ENCODE data around the gene GPR68.

Gene GPR68

GRCh38 chr14:91280129-91280528 lies 35.6 kb upstream of the GPR68 start:
- H3K4me3 Mint-ChIP-seq = no peak overlapping the region
- H3K27me3 Mint-ChIP-seq (ENCODE audit: low read depth) = no peaks in the 10 kb centered on the region
- peaks cover 4% of the 10 kb centered on the region for H3K4me1 Mint-ChIP-seq (ENCODE audit: low read depth)
- DNase-seq (ENCODE audit: low spot score) = no peak
- H3K27ac Mint-ChIP-seq = no peak overlapping the region
- H3K36me3 Mint-ChIP-seq (ENCODE audit: low read depth) = peaks cover 70% of the 10 kb centered on the region
- no peaks in the 10 kb centered on the region for H3K9me3 Mint-ChIP-seq

GRCh38 chr14:91279354-91279753 lies 34.9 kb upstream of the GPR68 start:
- no peak for DNase-seq (ENCODE audit: low spot score)
- peaks cover 70% of the 10 kb centered on the region for H3K36me3 Mint-ChIP-seq (ENCODE audit: low read depth)
- H3K9me3 Mint-ChIP-seq = no peaks in the 10 kb centered on the region
- H3K27ac Mint-ChIP-seq = no peak overlapping the region
- peaks cover 4% of the 10 kb centered on the region for H3K4me1 Mint-ChIP-seq (ENCODE audit: low read depth)
- H3K27me3 Mint-ChIP-seq (ENCODE audit: low read depth) = no peaks in the 10 kb centered on the region
- H3K4me3 Mint-ChIP-seq = no peak overlapping the region

GRCh38 chr14:91278383-91278715 lies 33.8 kb upstream of the GPR68 start:
- Mint-ChIP-seq H3K9me3 (no peaks in the 10 kb centered on the region), H3K4me1 (ENCODE audit: low read depth) (peaks cover 4% of the 10 kb centered on the region), H3K27ac (no peak overlapping the region), H3K27me3 (ENCODE audit: low read depth) (no peaks in the 10 kb centered on the region), H3K36me3 (ENCODE audit: low read depth) (peaks cover 69% of the 10 kb centered on the region), H3K4me3 (no peak overlapping the region)
- DNase-seq (ENCODE audit: low spot score) = no peak

GRCh38 chr14:91277546-91278382 lies 33.3 kb upstream of the GPR68 start:
- no peaks in the 10 kb centered on the region for H3K9me3 Mint-ChIP-seq
- no peak for DNase-seq (ENCODE audit: low spot score)
- H3K4me1 Mint-ChIP-seq (ENCODE audit: low read depth) = peaks cover under 1% of the 10 kb centered on the region
- no peak overlapping the region for H3K27ac Mint-ChIP-seq
- H3K36me3 Mint-ChIP-seq (ENCODE audit: low read depth) = peaks cover 64% of the 10 kb centered on the region
- H3K27me3 Mint-ChIP-seq (ENCODE audit: low read depth) = no peaks in the 10 kb centered on the region
- H3K4me3 Mint-ChIP-seq = no peak overlapping the region

GRCh38 chr14:91274796-91275195 lies 30.3 kb upstream of the GPR68 start:
- Mint-ChIP-seq H3K4me3 (no peak overlapping the region), H3K9me3 (no peaks in the 10 kb centered on the region), H3K4me1 (ENCODE audit: low read depth) (no peaks in the 10 kb centered on the region), H3K36me3 (ENCODE audit: low read depth) (peaks cover 55% of the 10 kb centered on the region), H3K27me3 (ENCODE audit: low read depth) (no peaks in the 10 kb centered on the region), H3K27ac (no peak overlapping the region)
- DNase-seq (ENCODE audit: low spot score) = no peak

GRCh38 chr14:91273885-91274273 lies 29.4 kb upstream of the GPR68 start:
- no peak for DNase-seq (ENCODE audit: low spot score)
- Mint-ChIP-seq H3K27me3 (ENCODE audit: low read depth) (no peaks in the 10 kb centered on the region), H3K27ac (no peak overlapping the region), H3K4me3 (no peak overlapping the region), H3K36me3 (ENCODE audit: low read depth) (peaks cover 56% of the 10 kb centered on the region), H3K4me1 (ENCODE audit: low read depth) (peaks cover 6% of the 10 kb centered on the region), H3K9me3 (no peaks in the 10 kb centered on the region)

GRCh38 chr14:91273273-91273884 lies 28.9 kb upstream of the GPR68 start:
- Mint-ChIP-seq H3K27ac (no peak overlapping the region), H3K27me3 (ENCODE audit: low read depth) (no peaks in the 10 kb centered on the region), H3K36me3 (ENCODE audit: low read depth) (peaks cover 55% of the 10 kb centered on the region)

GRCh38 chr14:91272341-91273272 lies 28.1 kb upstream of the GPR68 start:
- Mint-ChIP-seq H3K4me1 (ENCODE audit: low read depth) (peaks cover 9% of the 10 kb centered on the region), H3K36me3 (ENCODE audit: low read depth) (peaks cover 56% of the 10 kb centered on the region), H3K4me3 (no peak overlapping the region), H3K27me3 (ENCODE audit: low read depth) (no peaks in the 10 kb centered on the region), H3K27ac (peak overlapping the region; percentile 49), H3K9me3 (no peaks in the 10 kb centered on the region)
- no peak for DNase-seq (ENCODE audit: low spot score)

More at GRCh38 chr14:91273273-91273884, 28.9 kb upstream of the GPR68 start:
- no peak for DNase-seq (ENCODE audit: low spot score)
- Mint-ChIP-seq H3K4me3 (no peak overlapping the region), H3K4me1 (ENCODE audit: low read depth) (peaks cover 6% of the 10 kb centered on the region), H3K9me3 (no peaks in the 10 kb centered on the region)

- Mint-ChIP-seq H3K27ac (no peak overlapping the region), H3K4me1 (ENCODE audit: low read depth) (peaks cover 12% of the 10 kb centered on the region), H3K36me3 (ENCODE audit: low read depth) (peaks cover 50% of the 10 kb centered on the region), H3K4me3 (no peak overlapping the region), H3K27me3 (ENCODE audit: low read depth) (no peaks in the 10 kb centered on the region), H3K9me3 (no peaks in the 10 kb centered on the region)
- DNase-seq (ENCODE audit: low spot score) = no peak
Observed at GRCh38 chr14:91271639-91272038, 27.1 kb upstream of the GPR68 start.

GRCh38 chr14:91270619-91271018 lies 26.1 kb upstream of the GPR68 start:
- DNase-seq (ENCODE audit: low spot score) = no peak
- Mint-ChIP-seq H3K4me3 (no peak overlapping the region), H3K27ac (peak overlapping the region; percentile 49), H3K4me1 (ENCODE audit: low read depth) (peaks cover 16% of the 10 kb centered on the region), H3K36me3 (ENCODE audit: low read depth) (peaks cover 47% of the 10 kb centered on the region), H3K9me3 (no peaks in the 10 kb centered on the region), H3K27me3 (ENCODE audit: low read depth) (no peaks in the 10 kb centered on the region)

GRCh38 chr14:91270188-91270587 lies 25.7 kb upstream of the GPR68 start:
- H3K27ac Mint-ChIP-seq = peak overlapping the region; percentile 49

GRCh38 chr14:91269076-91269991 lies 24.8 kb upstream of the GPR68 start:
- H3K36me3 Mint-ChIP-seq (ENCODE audit: low read depth) = peaks cover 42% of the 10 kb centered on the region
- peaks cover 23% of the 10 kb centered on the region for H3K4me1 Mint-ChIP-seq (ENCODE audit: low read depth)
- peaks cover 2% of the 10 kb centered on the region for H3K27me3 Mint-ChIP-seq (ENCODE audit: low read depth)
- no peak overlapping the region for H3K4me3 Mint-ChIP-seq
- no peak for DNase-seq (ENCODE audit: low spot score)
- peak overlapping the region; percentile 38 for H3K27ac Mint-ChIP-seq
- H3K9me3 Mint-ChIP-seq = no peaks in the 10 kb centered on the region

More at GRCh38 chr14:91270188-91270587, 25.7 kb upstream of the GPR68 start:
- Mint-ChIP-seq H3K36me3 (ENCODE audit: low read depth) (peaks cover 49% of the 10 kb centered on the region), H3K9me3 (no peaks in the 10 kb centered on the region), H3K4me3 (no peak overlapping the region), H3K27me3 (ENCODE audit: low read depth) (no peaks in the 10 kb centered on the region), H3K4me1 (ENCODE audit: low read depth) (peaks cover 19% of the 10 kb centered on the region)
- DNase-seq (ENCODE audit: low spot score) = no peak

GRCh38 chr14:91267965-91268437 lies 23.5 kb upstream of the GPR68 start:
- Mint-ChIP-seq H3K36me3 (ENCODE audit: low read depth) (peaks cover 39% of the 10 kb centered on the region), H3K9me3 (no peaks in the 10 kb centered on the region), H3K4me1 (ENCODE audit: low read depth) (peaks cover 34% of the 10 kb centered on the region), H3K27me3 (ENCODE audit: low read depth) (peaks cover 5% of the 10 kb centered on the region), H3K4me3 (no peak overlapping the region), H3K27ac (peak overlapping the region; percentile 10)
- DNase-seq (ENCODE audit: low spot score) = no peak
